Umbilical cord (tissue), 2 donors: ENCODE measurements around the gene BRK1. TPM values are rescaled to one million over a fixed set of nuclear protein-coding genes. Genes with fewer than 3 reads are reported as not detected.
"Not testable (repeated sequence)": the region's sequence is repeated elsewhere in the genome, so short reads cannot be mapped to it uniquely, and the experiment has no call there.

Experiments used
- DNase-seq: peaks from one replicate; pipeline ENCODE4 v3.0.0-alpha.2; 2015; ENCODE audit warnings: low spot score
- total RNA-seq: library from RNA; depleted of rRNA; stranded (reverse); fragments of >200 nt; gene quantifications from one replicate; pipeline ENCODE4 v1.2.3, GENCODE V29; 2014; ENCODE audit warnings: low replicate concordance; ENCODE audit not compliant: insufficient read depth

BRK1 gene
- total RNA-seq = 115 TPM

- peak; percentile 98 for DNase-seq
Observed at GRCh38 chr3:10115326-10116137, at the start of gene BRK1. Gene BRK1 (plus strand): TSS chr3:10115675. CDS start chr3:10115702, 27 bp downstream.

GRCh38 chr3:10070077-10070476 lies 45.4 kb upstream of the BRK1 start:
- DNase-seq = not testable (repeated sequence)

- DNase-seq = no peak
Observed at GRCh38 chr3:10074666-10075065, 40.8 kb upstream of the BRK1 start.

GRCh38 chr3:10081871-10082270 lies 33.6 kb upstream of the BRK1 start:
- DNase-seq = no peak

GRCh38 chr3:10085738-10086137 lies 29.7 kb upstream of the BRK1 start:
- no peak for DNase-seq

GRCh38 chr3:10088256-10088655 lies 27.2 kb upstream of the BRK1 start:
- DNase-seq = no peak

- no peak for DNase-seq
Observed at GRCh38 chr3:10090179-10090578, 25.3 kb upstream of the BRK1 start.

GRCh38 chr3:10090774-10091173 lies 24.7 kb upstream of the BRK1 start:
- DNase-seq = not testable (repeated sequence)

- not testable (repeated sequence) for DNase-seq
Observed at GRCh38 chr3:10091387-10091786, 24.1 kb upstream of the BRK1 start.

- no peak for DNase-seq
Observed at GRCh38 chr3:10093678-10094077, 21.8 kb upstream of the BRK1 start.

GRCh38 chr3:10099041-10099440 lies 16.4 kb upstream of the BRK1 start:
- no peak for DNase-seq

- DNase-seq = no peak
Observed at GRCh38 chr3:10106919-10107318, 8.6 kb upstream of the BRK1 start.

- no peak for DNase-seq
Observed at GRCh38 chr3:10108091-10108490, 7.4 kb upstream of the BRK1 start, which contains the start of gene FANCD2OS. Gene FANCD2OS (minus strand): TSS chr3:10108255. CDS start chr3:10104774, 3,481 bp downstream.

GRCh38 chr3:10116138-10116460 lies 624 bp downstream of the BRK1 start:
- DNase-seq = no peak

- DNase-seq = no peak
Observed at GRCh38 chr3:10116928-10117327, 1.5 kb downstream of the BRK1 start.

- DNase-seq = no peak
Observed at GRCh38 chr3:10119376-10119775, 3.9 kb downstream of the BRK1 start.

- no peak for DNase-seq
Observed at GRCh38 chr3:10121064-10121463, 5.6 kb downstream of the BRK1 start.

GRCh38 chr3:10122724-10123123 lies 7.2 kb downstream of the BRK1 start:
- no peak for DNase-seq

- not testable (repeated sequence) for DNase-seq
Observed at GRCh38 chr3:10135872-10136271, 20.4 kb downstream of the BRK1 start.

- no peak for DNase-seq
Observed at GRCh38 chr3:10136426-10137005, 21.0 kb downstream of the BRK1 start.

GRCh38 chr3:10137178-10137577 lies 21.7 kb downstream of the BRK1 start:
- DNase-seq = peak; percentile 6

- no peak for DNase-seq
Observed at GRCh38 chr3:10140996-10141546, 25.6 kb downstream of the BRK1 start.
